ENCODE measurements around the gene RAI1.

Gene RAI1

DNA sequence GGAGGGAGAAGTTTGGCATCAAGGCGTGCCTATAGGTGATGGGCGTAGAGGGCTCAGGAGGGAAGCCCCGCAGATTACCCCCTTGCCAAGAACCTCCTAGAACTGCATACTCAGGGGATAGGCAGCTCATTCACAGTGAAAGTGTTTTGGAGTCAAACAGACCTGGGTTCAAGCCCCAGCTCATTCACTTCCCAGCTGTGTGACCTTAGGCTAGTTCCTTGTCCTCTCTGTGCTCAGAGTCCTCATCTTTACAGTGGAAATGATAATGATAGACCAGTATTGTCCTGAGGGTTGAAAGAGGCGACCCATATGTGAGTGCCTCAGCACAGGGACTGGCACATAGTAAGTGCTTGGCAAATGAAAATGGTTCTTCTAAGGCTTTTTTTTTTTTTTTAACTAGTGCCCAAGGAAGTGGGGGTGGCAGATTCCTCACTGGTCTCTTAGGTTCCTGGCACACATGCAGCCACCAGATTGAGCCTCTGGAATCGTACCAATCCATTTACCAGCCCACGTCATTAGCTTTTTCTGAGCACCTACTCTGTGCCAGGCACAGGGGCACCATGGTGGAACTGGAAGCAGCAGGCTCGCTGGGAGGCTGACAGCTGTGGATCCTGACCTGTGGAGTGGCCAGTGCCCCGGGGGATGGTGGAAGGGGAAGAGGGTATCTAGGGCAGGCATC, 79.8 kb downstream of the RAI1 start:
- H3K27ac ChIP-seq = no peak overlapping the region
- TF ChIP-seq ZFX (IDR thresholded peaks at IDR 0.05) = no peak
- no peak for TF ChIP-seq CTCF (conservative IDR thresholded peaks at IDR 0.05)

DNA sequence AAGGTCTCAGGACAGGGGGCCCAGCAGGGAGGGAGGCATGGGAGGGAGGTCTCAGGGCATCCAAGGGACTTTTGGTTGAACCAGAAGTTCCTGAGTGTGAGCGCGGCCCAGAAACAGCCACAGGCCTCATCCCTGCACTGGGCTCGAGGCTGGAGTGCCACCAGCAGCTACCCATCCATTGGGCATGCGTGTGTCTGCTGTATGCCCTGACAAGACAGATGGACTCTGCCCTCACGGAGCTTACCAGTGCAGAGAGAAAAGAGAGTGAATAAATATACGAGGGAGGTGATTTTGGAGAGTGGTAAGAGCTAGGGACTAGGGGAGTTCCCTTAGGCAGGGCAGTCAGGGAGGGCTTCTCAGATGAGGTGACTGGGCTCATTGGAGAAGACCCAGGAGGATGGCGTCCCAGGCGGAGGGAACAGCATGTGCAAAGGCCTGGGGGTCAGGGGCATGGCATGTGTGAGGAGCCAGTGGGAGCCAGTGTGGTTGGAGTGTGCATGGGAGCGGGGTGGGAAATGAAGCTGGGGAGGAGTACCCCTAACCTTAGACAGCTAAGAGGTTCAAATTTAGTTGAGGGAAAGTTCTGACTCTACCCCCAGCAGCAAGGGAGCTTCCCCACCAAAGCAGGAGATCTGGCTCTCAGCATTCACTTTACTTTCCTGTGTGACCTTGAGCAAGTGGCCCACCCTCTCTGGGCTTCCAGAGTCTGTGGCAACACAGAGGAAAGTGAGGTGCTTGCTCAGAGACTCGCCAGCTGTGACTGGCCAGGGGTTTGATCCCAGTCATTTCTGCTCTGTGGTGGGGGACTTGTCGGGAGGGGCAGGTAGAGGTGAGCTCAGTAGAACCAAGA, 80.9 kb downstream of the RAI1 start:
- no peak overlapping the region for H3K27ac ChIP-seq
- TF ChIP-seq ZFX (IDR thresholded peaks at IDR 0.05) = no peak
- no peak for TF ChIP-seq CTCF (conservative IDR thresholded peaks at IDR 0.05)

DNA sequence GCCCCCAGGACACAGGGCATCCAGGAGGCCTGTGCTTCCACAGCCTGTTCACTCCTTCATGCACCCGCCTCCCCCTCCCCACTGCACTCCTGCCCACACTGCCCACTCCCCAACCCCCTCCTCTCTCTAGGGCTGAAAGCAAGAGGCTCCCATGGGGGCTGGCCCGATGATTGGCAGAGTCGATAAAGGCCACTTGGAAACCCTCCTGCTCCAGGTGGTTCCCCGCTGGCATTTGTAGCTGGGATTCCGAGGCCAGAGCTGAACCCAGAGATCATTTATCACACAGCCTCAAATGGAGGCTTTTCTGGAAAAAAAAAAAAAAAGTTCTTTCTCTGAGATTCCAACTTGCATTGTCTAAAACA, 81.5 kb downstream of the RAI1 start:
- no peak for TF ChIP-seq ZFX (IDR thresholded peaks at IDR 0.05)
- TF ChIP-seq CTCF (conservative IDR thresholded peaks at IDR 0.05) = no peak
- H3K27ac ChIP-seq = no peak overlapping the region

GRCh38 chr17:17763136-17763535, 81.9 kb downstream of the RAI1 start:
- no peak overlapping the region for H3K27ac ChIP-seq
- TF ChIP-seq ZFX (IDR thresholded peaks at IDR 0.05) = no peak
- TF ChIP-seq CTCF (conservative IDR thresholded peaks at IDR 0.05) = no peak

GRCh38 chr17:17763734-17764133, 82.5 kb downstream of the RAI1 start:
- no peak overlapping the region for H3K27ac ChIP-seq
- TF ChIP-seq CTCF (conservative IDR thresholded peaks at IDR 0.05) = no peak

- no peak overlapping the region for H3K27ac ChIP-seq
- no peak for TF ChIP-seq ZFX (IDR thresholded peaks at IDR 0.05)
- TF ChIP-seq CTCF (conservative IDR thresholded peaks at IDR 0.05) = no peak
Measured at GRCh38 chr17:17765359-17766076, 84.3 kb downstream of the RAI1 start.

All from C4-2B (cell line).